Mononuclear cell (primary cell): Measurements from ENCODE around the gene EFNA4. TPM values are rescaled to one million over a fixed set of nuclear protein-coding genes. Genes with fewer than 3 reads are reported as not detected.

Source experiments
- H3K27me3 ChIP-seq: 2 replicates; pipeline ENCODE4 v1.6.0; 2011; ENCODE audit warnings: low read length, control low read depth; ENCODE audit not compliant: insufficient read depth
- H3K4me1 ChIP-seq: 2 replicates; pipeline ENCODE4 v1.5.1; 2011; ENCODE audit warnings: mild to moderate bottlenecking, low read length, control low read depth; ENCODE audit not compliant: insufficient read depth
- H3K4me3 ChIP-seq: 2 replicates; pipeline ENCODE4 v1.5.1; 2011; ENCODE audit warnings: mild to moderate bottlenecking, low read length, moderate library complexity
- H3K9me3 ChIP-seq: 2 replicates; pipeline ENCODE4 v1.5.1; 2011; ENCODE audit warnings: low read depth, mild to moderate bottlenecking, control low read depth, low read length
- total RNA-seq: library from RNA; depleted of rRNA; stranded (reverse); fragments of >200 nt; gene quantifications from one replicate; pipeline ENCODE4 v1.2.3, GENCODE V29; 2012

EFNA4 gene
- total RNA-seq, 1 donor: 2.4 TPM

GRCh38 chr1:155071701-155072100 is 8.2 kb downstream of the EFNA4 start:
- Histone ChIP-seq H3K27me3 (no peaks in the 10 kb centered on the region), H3K9me3 (no peaks in the 10 kb centered on the region), H3K4me3 (no peak overlapping the region), H3K4me1 (peaks cover 30% of the 10 kb centered on the region)

- Histone ChIP-seq H3K4me1 (peaks cover 30% of the 10 kb centered on the region), H3K4me3 (no peak overlapping the region), H3K9me3 (no peaks in the 10 kb centered on the region), H3K27me3 (no peaks in the 10 kb centered on the region)
Observed at GRCh38 chr1:155072531-155073289, 9.2 kb downstream of the EFNA4 start.

- Histone ChIP-seq H3K27me3 (peaks cover 8% of the 10 kb centered on the region), H3K4me3 (no peak overlapping the region)
Observed at GRCh38 chr1:155073377-155074242, 10.1 kb downstream of the EFNA4 start.

GRCh38 chr1:155075535-155075934 is 12.0 kb downstream of the EFNA4 start:
- H3K4me3 ChIP-seq: no peak overlapping the region
- no peaks in the 10 kb centered on the region for H3K9me3 ChIP-seq
- H3K27me3 ChIP-seq: peaks cover 23% of the 10 kb centered on the region
- H3K4me1 ChIP-seq: peaks cover 42% of the 10 kb centered on the region

More at GRCh38 chr1:155073377-155074242, 10.1 kb downstream of the EFNA4 start:
- Histone ChIP-seq H3K4me1 (peaks cover 33% of the 10 kb centered on the region), H3K9me3 (no peaks in the 10 kb centered on the region)

DNA sequence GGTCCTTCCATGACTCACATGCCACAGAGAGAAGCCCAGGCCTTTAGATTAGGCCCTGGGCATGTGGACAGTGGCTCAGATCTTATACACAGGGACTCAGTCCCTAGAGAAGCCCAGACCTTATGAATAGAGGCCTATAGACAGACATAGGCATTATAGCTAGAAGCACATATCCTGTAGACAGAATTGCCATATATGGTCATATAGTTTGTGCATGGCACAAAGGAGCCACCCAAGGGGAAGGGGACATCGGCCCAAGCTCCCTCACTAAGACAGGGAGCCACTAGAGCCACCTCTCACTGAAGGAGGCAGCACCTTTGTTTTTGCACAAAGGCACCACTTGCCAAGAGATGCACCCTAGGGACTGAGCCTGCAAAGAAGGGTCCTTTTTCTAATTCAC is 12.8 kb downstream of the EFNA4 start:
- Histone ChIP-seq H3K9me3 (no peaks in the 10 kb centered on the region), H3K27me3 (peaks cover 31% of the 10 kb centered on the region), H3K4me1 (peaks cover 42% of the 10 kb centered on the region), H3K4me3 (no peak overlapping the region)

DNA sequence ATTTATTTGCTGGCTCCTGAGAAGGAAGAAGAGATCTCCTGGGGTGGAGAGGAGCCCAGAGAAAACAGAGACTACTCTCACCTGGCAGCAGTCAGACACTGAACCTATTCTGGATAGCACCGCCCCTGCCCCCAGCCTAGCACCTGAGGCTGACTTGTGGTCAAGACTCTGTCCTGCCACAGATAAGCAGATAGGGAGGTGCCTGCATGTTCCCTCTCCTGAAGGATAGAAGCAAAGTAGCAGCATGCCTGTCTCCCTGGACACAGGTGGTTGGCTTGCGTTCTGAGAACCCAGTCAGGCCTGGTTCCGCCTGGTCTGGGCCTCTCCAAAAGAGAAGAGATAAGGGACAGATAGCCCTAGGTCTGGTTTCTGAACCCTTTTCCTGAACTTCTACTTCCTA is 13.8 kb downstream of the EFNA4 start:
- Histone ChIP-seq H3K9me3 (no peaks in the 10 kb centered on the region), H3K4me1 (peaks cover 45% of the 10 kb centered on the region), H3K4me3 (no peak overlapping the region), H3K27me3 (peaks cover 39% of the 10 kb centered on the region)

- H3K4me1 ChIP-seq: peaks cover 51% of the 10 kb centered on the region
- no peaks in the 10 kb centered on the region for H3K9me3 ChIP-seq
- H3K27me3 ChIP-seq: peaks cover 45% of the 10 kb centered on the region
- H3K4me3 ChIP-seq: no peak overlapping the region
Observed at GRCh38 chr1:155077758-155078445, 14.4 kb downstream of the EFNA4 start.

DNA sequence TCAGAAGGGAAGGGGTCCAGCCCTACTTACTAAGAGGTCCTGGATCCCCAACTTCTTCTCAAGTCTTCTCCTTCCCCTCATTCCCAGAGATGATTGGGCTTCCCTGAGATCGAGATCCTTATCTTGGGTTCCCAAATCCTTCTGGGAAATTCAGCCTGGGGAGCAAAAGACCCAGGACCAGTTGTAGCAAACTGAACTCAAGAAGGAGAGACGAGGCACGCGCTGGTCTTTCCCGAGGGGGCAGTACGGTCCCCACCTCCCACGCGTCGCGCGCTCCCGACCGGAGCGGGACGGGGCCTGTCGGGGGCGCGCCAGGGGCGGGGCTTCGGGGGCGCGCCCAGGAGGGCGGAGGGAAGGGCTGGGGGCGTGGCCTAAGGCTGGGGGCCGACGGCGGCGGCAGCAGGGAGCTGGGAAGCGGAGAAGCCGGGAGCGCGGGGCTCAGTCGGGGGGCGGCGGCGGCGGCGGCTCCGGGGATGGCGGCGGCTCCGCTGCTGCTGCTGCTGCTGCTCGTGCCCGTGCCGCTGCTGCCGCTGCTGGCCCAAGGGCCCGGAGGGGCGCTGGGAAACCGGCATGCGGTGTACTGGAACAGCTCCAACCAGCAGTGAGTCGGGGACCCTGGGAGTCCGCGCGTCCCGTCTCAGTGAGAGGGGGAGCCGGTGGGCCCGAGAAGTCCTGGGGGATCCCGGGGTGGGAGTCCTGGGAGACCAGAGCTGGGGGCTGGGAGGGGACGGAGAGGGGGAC is 15.1 kb downstream of the EFNA4 start, which contains the start of gene EFNA3:
EFNA3 (plus strand) TSS at position 369 of the 741 bp plus-strand sequence; CDS start at position 474, 105 bp downstream.
- Histone ChIP-seq H3K27me3 (peaks cover 52% of the 10 kb centered on the region), H3K4me3 (no peak within 1 kb of the TSS), H3K4me1 (peaks cover 52% of the 10 kb centered on the region), H3K9me3 (no peaks in the 10 kb centered on the region)

- H3K27me3 ChIP-seq: peaks cover 57% of the 10 kb centered on the region
- H3K4me1 ChIP-seq: peaks cover 55% of the 10 kb centered on the region
- no peak overlapping the region for H3K4me3 ChIP-seq
- no peaks in the 10 kb centered on the region for H3K9me3 ChIP-seq
Observed at GRCh38 chr1:155079210-155079486, 15.6 kb downstream of the EFNA4 start.

DNA sequence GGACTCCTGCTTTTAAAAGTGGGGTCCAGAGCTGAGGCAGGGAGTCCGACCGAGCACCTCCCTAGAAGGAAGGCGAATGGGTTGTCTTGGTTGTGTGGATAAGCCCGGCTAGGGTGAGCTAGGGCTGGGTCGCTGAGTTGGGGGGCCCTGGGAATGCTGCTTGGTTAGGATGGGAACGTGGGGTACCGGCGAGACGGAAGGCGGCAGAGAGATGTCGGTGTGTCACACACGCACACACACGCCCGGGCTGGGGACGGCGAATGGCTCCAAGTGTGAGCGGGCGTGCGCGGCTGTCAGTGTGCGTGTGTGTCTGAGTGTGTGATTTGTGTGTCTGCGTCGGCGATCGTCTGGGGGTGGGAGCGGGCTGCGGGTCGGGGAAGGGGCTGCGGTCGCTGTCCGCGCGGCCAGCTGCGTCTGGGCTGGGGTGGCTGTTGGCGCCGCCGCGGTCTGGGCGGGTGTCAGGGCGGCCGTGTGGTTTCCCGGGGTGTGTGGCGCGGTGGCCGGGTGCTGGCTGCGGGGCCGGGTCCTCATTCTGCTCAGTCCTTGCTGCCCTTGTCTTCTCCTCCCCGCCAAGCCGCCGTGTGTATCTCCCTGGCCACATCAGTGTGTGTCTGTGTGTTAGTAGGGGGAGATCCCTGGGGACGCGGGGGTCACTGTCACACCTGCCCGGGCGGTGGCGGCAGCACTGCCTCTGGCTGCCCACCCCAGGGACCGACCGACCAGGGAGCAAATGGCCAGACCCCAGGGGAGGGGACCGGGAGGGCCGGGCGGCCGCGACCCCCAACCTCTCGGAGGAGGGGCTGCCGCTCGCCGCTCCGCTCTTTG is 16.2 kb downstream of the EFNA4 start:
- Histone ChIP-seq H3K4me3 (no peak overlapping the region), H3K4me1 (peaks cover 60% of the 10 kb centered on the region), H3K9me3 (no peaks in the 10 kb centered on the region), H3K27me3 (peaks cover 58% of the 10 kb centered on the region)

GRCh38 chr1:155080312-155081228 is 17.0 kb downstream of the EFNA4 start:
- peaks cover 58% of the 10 kb centered on the region for H3K27me3 ChIP-seq
- H3K9me3 ChIP-seq: no peaks in the 10 kb centered on the region
- H3K4me1 ChIP-seq: peaks cover 63% of the 10 kb centered on the region
- no peak overlapping the region for H3K4me3 ChIP-seq

- Histone ChIP-seq H3K4me3 (no peak overlapping the region), H3K9me3 (no peaks in the 10 kb centered on the region), H3K4me1 (peaks cover 74% of the 10 kb centered on the region), H3K27me3 (peaks cover 58% of the 10 kb centered on the region)
Observed at GRCh38 chr1:155081472-155082300, 18.1 kb downstream of the EFNA4 start.
